HepG2 (cell line): ENCODE measurements around the gene LEF1. TPM values are rescaled to one million over a fixed set of nuclear protein-coding genes. Genes with fewer than 3 reads are reported as not detected.

Experiments
- ATAC-seq: fragments of 200-7000 bp; cut with Tn5 transposase; 3 replicates; pipeline ENCODE4 v1.9.1; 2020; ENCODE audit warnings: mild to moderate bottlenecking, moderate library complexity
- BruUV-seq: library from RNA; stranded (reverse); fragments of 400-500 nt; replicated peaks from 2 replicates; lab custom pipeline; 2021; lab: Mats Ljungman, UMichigan
- CTCF ChIA-PET: fragments of 300-600 bp; formaldehyde crosslinking; extraction: SDS; loops from one replicate; lab custom pipeline; 2021; ENCODE audit warnings: low total read pairs, inconsistent platforms, low intra/inter-chr PET ratio; lab: Yijun Ruan, JAX
- POLR2A ChIA-PET: fragments of 350-600 bp; sonication (Branson Sonifier 250); formaldehyde crosslinking; loops from one replicate; lab custom pipeline; 2020; ENCODE audit warnings: antibody characterized with exemption, inconsistent platforms; lab: Yijun Ruan, JAX
- DNase-seq: peaks from one replicate; pipeline ENCODE4 v3.0.0-alpha.2; 2015; ENCODE audit warnings: low spot score
- FAIRE-seq: peaks from 3 replicates; lab custom pipeline; 2011; peaks lifted over from hg19 to GRCh38; lab: Jason Lieb, UNC
- H2AFZ ChIP-seq: one replicate; pipeline ENCODE4 v1.6.1; 2011; ENCODE audit warnings: low read length, inconsistent platforms
- H3K27ac ChIP-seq: fragments of 300-600 bp; 3 replicates; pipeline ENCODE4 v1.8.0; 2011; ENCODE audit warnings: mixed run types, mild to moderate bottlenecking, mixed read lengths, low read length, inconsistent platforms; ENCODE audit not compliant: insufficient read depth; ENCODE audit errors: extremely low read length
- H3K27me3 ChIP-seq, 2 experiments: fragments of 200-600 bp in 1 of 2; 2 replicates in 1 of 2; 3 replicates in 1 of 2; pipeline versions ENCODE4 v1.6.0 to v1.8.0; 2011; ENCODE audit warnings: low read length in 2 of 2, mild to moderate bottlenecking in 2 of 2, moderate library complexity in 2 of 2, inconsistent platforms in 1 of 2; ENCODE audit not compliant: insufficient read depth in 2 of 2, control insufficient read depth in 1 of 2
- H3K36me3 ChIP-seq, 2 experiments: fragments of 200-600 bp in 1 of 2; replicated peaks in 1 of 2; 2 replicates in 1 of 2; 3 replicates in 1 of 2; pipeline versions ENCODE4 v1.5.1 to v1.8.0; 2011; ENCODE audit warnings: low read length in 2 of 2, inconsistent platforms in 1 of 2; ENCODE audit not compliant: insufficient read depth in 2 of 2, control insufficient read depth in 1 of 2
- H3K4me1 ChIP-seq: 2 replicates; pipeline ENCODE4 v1.5.1; 2012; ENCODE audit warnings: low read length, inconsistent platforms; ENCODE audit not compliant: insufficient read depth
- H3K4me2 ChIP-seq: 2 replicates; pipeline ENCODE4 v1.6.0; 2011; ENCODE audit warnings: low read depth, low read length, inconsistent platforms
- H3K4me3 ChIP-seq, 3 experiments: fragments of 200-600 bp in 1 of 3; sonication (generic), shearing (Covaris generic) in 1 of 3; replicated peaks in 1 of 3; 2 replicates each; pipeline ENCODE4 v1.5.1; 2011 to 2016; ENCODE audit warnings: low read length in 3 of 3, inconsistent platforms in 2 of 3, low read depth in 2 of 3, mild to moderate bottlenecking in 2 of 3, control low read depth in 1 of 3, mixed read lengths in 1 of 3; ENCODE audit not compliant: insufficient read depth in 1 of 3
- H3K79me2 ChIP-seq: one replicate; pipeline ENCODE4 v1.6.1; 2011; ENCODE audit warnings: low read length, inconsistent platforms; ENCODE audit not compliant: insufficient read depth
- H3K9ac ChIP-seq: 2 replicates; pipeline ENCODE4 v1.6.0; 2011; ENCODE audit warnings: mild to moderate bottlenecking, low read depth, low read length, inconsistent platforms; ENCODE audit not compliant: insufficient read depth
- H3K9me3 ChIP-seq: 2 replicates; pipeline ENCODE4 v1.5.1; 2012; ENCODE audit warnings: mild to moderate bottlenecking, low read length
- H4K20me1 ChIP-seq: 2 replicates; pipeline ENCODE4 v1.6.0; 2011; ENCODE audit warnings: inconsistent platforms, mild to moderate bottlenecking, low read length, moderate library complexity; ENCODE audit not compliant: insufficient read depth
- AGO1 ChIP-seq: fragments of 200-400 bp; formaldehyde crosslinking; IDR thresholded peaks from 2 replicates; pipeline ENCODE4 v1.6.1; 2017; ENCODE audit warnings: mild to moderate bottlenecking, low read depth, low read length, moderate library complexity; ENCODE audit not compliant: poor library complexity, severe bottlenecking
- CHD4 ChIP-seq: fragments of 200-600 bp; sonication (generic); IDR thresholded peaks from 2 replicates; pipeline ENCODE4 v1.7.0; 2017; ENCODE audit warnings: mild to moderate bottlenecking, low read length, borderline replicate concordance
- FOXO1 ChIP-seq: sonication (generic); formaldehyde crosslinking; IDR thresholded peaks from 2 replicates; pipeline ENCODE4 v1.4.0; 2020; ENCODE audit warnings: missing genetic modification reagents
- MAZ ChIP-seq, 2 experiments: sonication (generic) in 1 of 2; formaldehyde crosslinking in 1 of 2; IDR thresholded peaks; 2 replicates each; pipeline versions ENCODE4 v1.5.0 to v1.6.1; 2012 to 2020; ENCODE audit warnings: low read depth in 2 of 2, mild to moderate bottlenecking in 2 of 2, borderline replicate concordance in 1 of 2, improper control_type of control experiment in 1 of 2, low read length in 1 of 2, missing genetic modification reagents in 1 of 2, moderate library complexity in 1 of 2
- MBD4 ChIP-seq: IDR thresholded peaks from 2 replicates; pipeline ENCODE4 v1.6.1; 2012; ENCODE audit warnings: low read length, inconsistent platforms, borderline replicate concordance
- POGZ ChIP-seq: sonication (generic); formaldehyde crosslinking; IDR thresholded peaks from 2 replicates; pipeline ENCODE4 v1.4.0; 2020; ENCODE audit warnings: mild to moderate bottlenecking, missing genetic modification reagents
- POLR2AphosphoS2 ChIP-seq: IDR thresholded peaks from 2 replicates; pipeline ENCODE4 v1.6.1; 2011; ENCODE audit warnings: low read depth, low read length, improper control_type of control experiment
- RARA ChIP-seq: IDR thresholded peaks from 2 replicates; pipeline ENCODE4 v1.6.1; 2016; ENCODE audit warnings: missing genetic modification reagents, missing compliant biosample characterization
- SRSF9 ChIP-seq: fragments of 200-400 bp; formaldehyde crosslinking; IDR thresholded peaks from 2 replicates; pipeline ENCODE4 v1.6.1; 2018; ENCODE audit warnings: borderline replicate concordance, mild to moderate bottlenecking, low read depth, low read length; ENCODE audit not compliant: insufficient read depth, poor library complexity, severe bottlenecking
- U2AF2 ChIP-seq: fragments of 200-400 bp; formaldehyde crosslinking; IDR thresholded peaks from 2 replicates; pipeline ENCODE4 v1.6.1; 2017; ENCODE audit warnings: low read depth, mild to moderate bottlenecking, low read length
- ZNF225 ChIP-seq: sonication (generic); formaldehyde crosslinking; IDR thresholded peaks from 2 replicates; pipeline ENCODE4 v1.4.0; 2020; ENCODE audit warnings: mild to moderate bottlenecking, missing genetic modification reagents
- ZNF605 ChIP-seq: sonication (generic); formaldehyde crosslinking; IDR thresholded peaks from 2 replicates; pipeline ENCODE4 v1.8.0; 2022; ENCODE audit warnings: mild to moderate bottlenecking, missing genetic modification reagents
- ZNF672 ChIP-seq: sonication (generic); formaldehyde crosslinking; IDR thresholded peaks from 2 replicates; pipeline ENCODE4 v1.8.1; 2022; ENCODE audit warnings: missing genetic modification reagents
- WGBS: methylation state at CpG from one replicate; pipeline ENCODE4 v1.1.6; 2017; ENCODE audit warnings: low lambda C conversion rate; 5-methylcytosine and 5-hydroxymethylcytosine counted together
- in situ Hi-C: cut with HindIII; loops from 2 replicates; pipeline ENCODE4 v1.10.0; 2017; ENCODE audit warnings: low pct_unique_long_range_greater_than_20kb; ENCODE audit not compliant: extremely low pct_ligation_motif_present
- intact Hi-C: fragments of 100-400 bp; cut with micrococcal nuclease; formaldehyde crosslinking; loops from one replicate; pipeline ENCODE4 v1.10.0; 2022; ENCODE audit not compliant: unreplicated experiment
- polyA plus RNA-seq, 8 experiments: library from polyadenylated mRNA; depleted of rRNA in 3 of 8; stranded (reverse) in 7 of 8; unstranded in 1 of 8; fragments of >200 nt; fragmentation: Illumina TruSeq in 4 of 8; extraction: Trizol in 4 of 8; gene quantifications; 2 replicates each; pipeline versions ENCODE4 v1.2.1 to v1.2.3, GENCODE V29; 2011 to 2016; ENCODE audit warnings: low read depth in 4 of 8, missing spikeins in 1 of 8, mixed read lengths in 1 of 8; ENCODE audit not compliant: insufficient read depth in 1 of 8
- total RNA-seq, 5 experiments: library from RNA; depleted of rRNA; stranded (reverse); fragments of >200 nt; fragmentation: Illumina TruSeq; extraction: Trizol; gene quantifications; 2 replicates each; pipeline ENCODE4 v1.2.3, GENCODE V29; 2016; ENCODE audit warnings: low read depth in 1 of 5
- TF ChIP-seq, protein P1 (sequence below): sonication (generic); formaldehyde crosslinking; IDR thresholded peaks from 2 replicates; pipeline ENCODE4 v1.4.0; 2020; ENCODE audit warnings: missing genetic modification reagents
- TF ChIP-seq, protein P2 (sequence below): sonication (generic); formaldehyde crosslinking; IDR thresholded peaks from 2 replicates; pipeline ENCODE4 v1.4.0; 2020; ENCODE audit warnings: mild to moderate bottlenecking, low read depth, missing genetic modification reagents

LEF1 gene
- total and polyA plus RNA-seq, 2 of the 13 experiments (the other 11 are each of a cell fraction or from before 2014, with no cell fraction given): 0.22 to 0.29 TPM

DNA sequence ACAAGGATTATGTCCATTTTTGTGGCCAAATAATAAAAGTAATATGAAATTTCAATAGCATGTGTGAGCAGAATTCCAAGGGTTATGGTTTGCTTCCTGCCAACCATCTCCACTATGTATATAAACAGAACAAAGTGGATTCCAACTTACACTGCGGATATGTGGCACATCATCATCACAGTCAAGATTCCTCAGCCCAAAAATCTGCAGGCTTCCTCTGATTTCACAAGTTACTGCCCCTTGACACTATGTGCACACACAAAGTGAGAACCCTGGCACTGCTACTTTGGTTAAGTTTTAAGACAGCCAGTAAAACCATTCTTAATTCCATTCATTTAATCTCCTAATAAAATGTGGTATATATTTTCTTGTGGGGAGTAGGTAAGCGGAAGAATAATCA, 76.4 kb downstream of the LEF1 start:
- no TSS peak for BruUV-seq
- no peak overlapping the region for H3K4me3 ChIP-seq
- H3K27ac ChIP-seq: no peak overlapping the region
- H3K4me1 ChIP-seq: no peaks in the 10 kb centered on the region
- intact Hi-C loops (no loop called here), in situ Hi-C loops (no loop called here)
- POLR2A ChIA-PET: no interaction called here
- no peaks in the 10 kb centered on the region for H4K20me1 ChIP-seq
- H2AFZ ChIP-seq: no peak overlapping the region
- DNase-seq (no peak), ATAC-seq (no peak), FAIRE-seq (no peak)
- no peaks in the 10 kb centered on the region for H3K36me3 ChIP-seq
- no peak overlapping the region for H3K4me2 ChIP-seq
- no peak overlapping the region for H3K9ac ChIP-seq
- H3K79me2 ChIP-seq: no peaks in the 10 kb centered on the region
- CTCF ChIA-PET: no interaction called here
- WGBS: 69% methylated on average over 2 of the region's 2 CpGs
- H3K9me3 ChIP-seq: no peaks in the 10 kb centered on the region
- H3K27me3 ChIP-seq: no peaks in the 10 kb centered on the region
- TF ChIP-seq MAZ (IDR thresholded peaks at IDR 0.05; ENCODE audit: borderline replicate concordance, low read depth, low read length) (no peak), MAZ (CRISPR knock-in tag; IDR thresholded peaks at IDR 0.05; ENCODE audit: low read depth) (no peak), POLR2AphosphoS2 (no peak), U2AF2 (no peak), ZNF225 (no peak), RARA (CRISPR knock-in tag) (no peak), SRSF9 (no peak), CHD4 (no peak), POGZ (CRISPR knock-in tag) (no peak), AGO1 (no peak), ZNF605 (CRISPR knock-in tag) (no peak), MBD4 (no peak), ZNF672 (CRISPR knock-in tag) (no peak), FOXO1 (CRISPR knock-in tag) (no peak)
- TF ChIP-seq, protein P1, sequence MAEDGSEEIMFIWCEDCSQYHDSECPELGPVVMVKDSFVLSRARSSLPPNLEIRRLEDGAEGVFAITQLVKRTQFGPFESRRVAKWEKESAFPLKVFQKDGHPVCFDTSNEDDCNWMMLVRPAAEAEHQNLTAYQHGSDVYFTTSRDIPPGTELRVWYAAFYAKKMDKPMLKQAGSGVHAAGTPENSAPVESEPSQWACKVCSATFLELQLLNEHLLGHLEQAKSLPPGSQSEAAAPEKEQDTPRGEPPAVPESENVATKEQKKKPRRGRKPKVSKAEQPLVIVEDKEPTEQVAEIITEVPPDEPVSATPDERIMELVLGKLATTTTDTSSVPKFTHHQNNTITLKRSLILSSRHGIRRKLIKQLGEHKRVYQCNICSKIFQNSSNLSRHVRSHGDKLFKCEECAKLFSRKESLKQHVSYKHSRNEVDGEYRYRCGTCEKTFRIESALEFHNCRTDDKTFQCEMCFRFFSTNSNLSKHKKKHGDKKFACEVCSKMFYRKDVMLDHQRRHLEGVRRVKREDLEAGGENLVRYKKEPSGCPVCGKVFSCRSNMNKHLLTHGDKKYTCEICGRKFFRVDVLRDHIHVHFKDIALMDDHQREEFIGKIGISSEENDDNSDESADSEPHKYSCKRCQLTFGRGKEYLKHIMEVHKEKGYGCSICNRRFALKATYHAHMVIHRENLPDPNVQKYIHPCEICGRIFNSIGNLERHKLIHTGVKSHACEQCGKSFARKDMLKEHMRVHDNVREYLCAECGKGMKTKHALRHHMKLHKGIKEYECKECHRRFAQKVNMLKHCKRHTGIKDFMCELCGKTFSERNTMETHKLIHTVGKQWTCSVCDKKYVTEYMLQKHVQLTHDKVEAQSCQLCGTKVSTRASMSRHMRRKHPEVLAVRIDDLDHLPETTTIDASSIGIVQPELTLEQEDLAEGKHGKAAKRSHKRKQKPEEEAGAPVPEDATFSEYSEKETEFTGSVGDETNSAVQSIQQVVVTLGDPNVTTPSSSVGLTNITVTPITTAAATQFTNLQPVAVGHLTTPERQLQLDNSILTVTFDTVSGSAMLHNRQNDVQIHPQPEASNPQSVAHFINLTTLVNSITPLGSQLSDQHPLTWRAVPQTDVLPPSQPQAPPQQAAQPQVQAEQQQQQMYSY (CRISPR knock-in tag): no peak
- TF ChIP-seq, protein P2, sequence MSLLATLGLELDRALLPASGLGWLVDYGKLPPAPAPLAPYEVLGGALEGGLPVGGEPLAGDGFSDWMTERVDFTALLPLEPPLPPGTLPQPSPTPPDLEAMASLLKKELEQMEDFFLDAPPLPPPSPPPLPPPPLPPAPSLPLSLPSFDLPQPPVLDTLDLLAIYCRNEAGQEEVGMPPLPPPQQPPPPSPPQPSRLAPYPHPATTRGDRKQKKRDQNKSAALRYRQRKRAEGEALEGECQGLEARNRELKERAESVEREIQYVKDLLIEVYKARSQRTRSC: no peak
